A673 (cell line): ENCODE results near the gene ABI3. TPM values are rescaled to one million over a fixed set of nuclear protein-coding genes. Genes with fewer than 3 reads are reported as not detected.

Experiments
- BruUV-seq: library from RNA; stranded (reverse); fragments of 400-500 nt; replicated peaks from 2 replicates; lab custom pipeline; 2021; lab: Mats Ljungman, UMichigan
- CTCF ChIA-PET: fragments of 300-600 bp; sonication (Branson Sonifier 250); formaldehyde crosslinking; loops from one replicate; lab custom pipeline; 2022; ENCODE audit warnings: antibody characterized with exemption; lab: Charles Lee
- POLR2A ChIA-PET: fragments of 300-600 bp; sonication (Branson Sonifier 250); formaldehyde crosslinking; loops from one replicate; lab custom pipeline; 2022; ENCODE audit warnings: antibody characterized with exemption; ENCODE audit not compliant: low non-redundant PET; lab: Charles Lee
- DNase-seq: peaks from one replicate; pipeline ENCODE4 v3.0.0-alpha.2; 2015; ENCODE audit warnings: low spot score
- H3K27ac ChIP-seq: fragments of 200-600 bp; sonication (generic); 2 replicates; pipeline ENCODE4 v1.5.1; 2016; ENCODE audit warnings: mixed run types, low read depth, mild to moderate bottlenecking, mixed read lengths, antibody characterized with exemption, low read length; ENCODE audit not compliant: poor library complexity, severe bottlenecking
- H3K27me3 ChIP-seq: fragments of 200-600 bp; sonication (generic); replicated peaks from 2 replicates; pipeline ENCODE4 v1.6.1; 2017; ENCODE audit warnings: mixed run types, low read depth, mild to moderate bottlenecking, mixed read lengths, antibody characterized with exemption, low read length; ENCODE audit not compliant: insufficient read depth, poor library complexity
- H3K36me3 ChIP-seq: fragments of 200-600 bp; sonication (generic); 2 replicates; pipeline ENCODE4 v1.6.1; 2016; ENCODE audit warnings: mixed run types, mild to moderate bottlenecking, mixed read lengths, antibody characterized with exemption, low read length; ENCODE audit not compliant: insufficient read depth, poor library complexity, severe bottlenecking
- H3K4me1 ChIP-seq: fragments of 200-600 bp; sonication (generic); 2 replicates; pipeline ENCODE4 v1.6.1; 2017; ENCODE audit warnings: mixed run types, mild to moderate bottlenecking, mixed read lengths, antibody characterized with exemption, low read length; ENCODE audit not compliant: insufficient read depth, poor library complexity, severe bottlenecking
- H3K4me3 ChIP-seq: fragments of 200-600 bp; sonication (generic); 2 replicates; pipeline ENCODE4 v1.5.1; 2016; ENCODE audit warnings: low read depth, mixed run types, mild to moderate bottlenecking, mixed read lengths, low read length; ENCODE audit not compliant: poor library complexity, severe bottlenecking
- H3K9me3 ChIP-seq: fragments of 200-600 bp; sonication (generic); 2 replicates; pipeline ENCODE4 v1.6.1; 2016; ENCODE audit warnings: mixed run types, low read depth, mild to moderate bottlenecking, mixed read lengths, antibody characterized with exemption, low read length; ENCODE audit not compliant: poor library complexity, severe bottlenecking
- CTCF ChIP-seq: fragments of 300-800, 200-600 bp; sonication (generic); conservative IDR thresholded peaks from 2 replicates; pipeline ENCODE4 v1.5.1; 2017; ENCODE audit warnings: low read depth, mild to moderate bottlenecking, antibody characterized with exemption, low read length, moderate library complexity, mixed read lengths
- EZH2 ChIP-seq: fragments of 200-600 bp; sonication (generic); IDR thresholded peaks from 2 replicates; pipeline ENCODE4 v1.6.1; 2017; ENCODE audit warnings: borderline replicate concordance, low read depth, mild to moderate bottlenecking, mixed read lengths, antibody characterized with exemption, low read length; ENCODE audit not compliant: poor library complexity, severe bottlenecking
- intact Hi-C: fragments of 100-400 bp; cut with micrococcal nuclease; formaldehyde crosslinking; loops from one replicate; pipeline ENCODE4 v1.10.0; 2022; ENCODE audit not compliant: unreplicated experiment
- total RNA-seq: library from RNA; stranded (reverse); gene quantifications from 2 replicates; pipeline ENCODE4 v1.2.3, GENCODE V29; 2021

Gene ABI3
- total RNA-seq, 1 experiment from 2014 or later, result 9.7 TPM

GRCh38 chr17:49214676-49215360 lies 4.3 kb downstream of the ABI3 start:
- H3K27ac ChIP-seq, result no peak overlapping the region
- no peak for DNase-seq
- intact Hi-C loops, result no loop called here
- no peak overlapping the region for H3K4me3 ChIP-seq
- ChIA-PET POLR2A (interaction anchor here (0.6 kb wide), 1 partner anchor 543 kb away, joined by 3 read pairs; no protein-coding TSS in a partner anchor), CTCF (no interaction called here)
- H3K9me3 ChIP-seq, result no peaks in the 10 kb centered on the region
- no peaks in the 10 kb centered on the region for H3K27me3 ChIP-seq
- peaks cover 12% of the 10 kb centered on the region for H3K4me1 ChIP-seq
- BruUV-seq, result no TSS peak
- H3K36me3 ChIP-seq, result peaks cover 5% of the 10 kb centered on the region
- TF ChIP-seq CTCF (no peak), EZH2 (no peak)

GRCh38 chr17:49216482-49216881 lies 6.0 kb downstream of the ABI3 start:
- peaks cover 9% of the 10 kb centered on the region for H3K36me3 ChIP-seq
- H3K4me1 ChIP-seq, result no peaks in the 10 kb centered on the region
- ChIA-PET CTCF (no interaction called here), POLR2A (no interaction called here)
- intact Hi-C loops, result no loop called here
- no peaks in the 10 kb centered on the region for H3K27me3 ChIP-seq
- no peak overlapping the region for H3K4me3 ChIP-seq
- no TSS peak for BruUV-seq
- no peak overlapping the region for H3K27ac ChIP-seq
- no peaks in the 10 kb centered on the region for H3K9me3 ChIP-seq
- DNase-seq, result no peak
- TF ChIP-seq CTCF (no peak), EZH2 (no peak)

GRCh38 chr17:49216953-49217650 lies 6.6 kb downstream of the ABI3 start:
- ChIA-PET CTCF (no interaction called here), POLR2A (no interaction called here)
- TF ChIP-seq EZH2, result no peak
- TF ChIP-seq CTCF, result no peak
- DNase-seq, result no peak
- intact Hi-C loops, result no loop called here
- H3K27ac ChIP-seq, result no peak overlapping the region
- peaks cover 9% of the 10 kb centered on the region for H3K36me3 ChIP-seq
- H3K9me3 ChIP-seq, result no peaks in the 10 kb centered on the region
- no peaks in the 10 kb centered on the region for H3K27me3 ChIP-seq
- BruUV-seq, result no TSS peak
- H3K4me1 ChIP-seq, result no peaks in the 10 kb centered on the region
- H3K4me3 ChIP-seq, result no peak overlapping the region
